GDM1 (cell line): ENCODE measurements around the gene LRRC36.
"Not testable (repeated sequence)": the region's sequence is repeated elsewhere in the genome, so short reads cannot be mapped to it uniquely, and the experiment has no call there.

ENCODE experiments used
- DNase-seq: peaks from one replicate; lab custom pipeline; 2025; lab: John Stamatoyannopoulos, UW

The LRRC36 gene

DNA sequence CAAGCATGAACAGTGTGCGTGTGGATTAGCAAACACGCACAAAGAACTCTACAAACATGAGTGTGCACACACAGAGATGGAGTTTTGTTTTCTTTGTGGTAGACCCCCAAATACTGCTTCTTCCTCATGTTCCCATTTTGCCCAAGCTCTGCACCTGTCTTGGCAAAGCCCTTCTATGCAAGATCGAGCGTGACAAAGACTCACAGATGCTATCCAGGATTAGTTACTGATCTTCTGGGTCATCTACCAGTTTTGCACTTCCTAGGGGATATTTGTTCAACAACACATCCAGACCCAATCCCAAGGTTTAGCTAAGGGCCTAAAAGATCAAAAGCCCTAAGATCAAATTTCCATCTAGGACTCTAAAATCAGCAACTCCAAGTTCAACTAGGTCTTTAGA lies 16.0 kb downstream of the LRRC36 start:
- no peak for DNase-seq

DNA sequence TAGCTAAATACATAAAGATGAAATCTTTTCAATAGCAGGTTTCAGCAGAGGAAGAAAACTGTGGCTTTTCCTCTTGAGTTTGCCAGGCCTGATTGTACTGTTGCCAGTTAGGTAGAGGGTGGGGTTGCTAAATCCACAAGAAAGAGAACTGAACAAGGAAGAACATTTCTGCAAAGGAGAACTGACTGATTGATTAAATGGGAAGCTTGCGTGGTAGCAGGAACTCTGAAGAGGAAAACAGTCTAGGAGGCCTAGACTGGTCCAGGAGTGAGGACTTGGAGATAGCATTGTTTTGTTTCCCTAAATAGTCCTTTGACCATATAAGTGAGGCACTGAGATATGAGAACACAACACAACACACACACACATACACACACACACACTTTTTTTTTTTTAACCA lies 18.8 kb downstream of the LRRC36 start:
- DNase-seq: no peak

GRCh38 chr16:67346341-67346740 lies 19.7 kb downstream of the LRRC36 start:
- DNase-seq: no peak

GRCh38 chr16:67349172-67349571 lies 22.6 kb downstream of the LRRC36 start:
- no peak for DNase-seq

GRCh38 chr16:67350324-67350723 lies 23.7 kb downstream of the LRRC36 start:
- no peak for DNase-seq

DNA sequence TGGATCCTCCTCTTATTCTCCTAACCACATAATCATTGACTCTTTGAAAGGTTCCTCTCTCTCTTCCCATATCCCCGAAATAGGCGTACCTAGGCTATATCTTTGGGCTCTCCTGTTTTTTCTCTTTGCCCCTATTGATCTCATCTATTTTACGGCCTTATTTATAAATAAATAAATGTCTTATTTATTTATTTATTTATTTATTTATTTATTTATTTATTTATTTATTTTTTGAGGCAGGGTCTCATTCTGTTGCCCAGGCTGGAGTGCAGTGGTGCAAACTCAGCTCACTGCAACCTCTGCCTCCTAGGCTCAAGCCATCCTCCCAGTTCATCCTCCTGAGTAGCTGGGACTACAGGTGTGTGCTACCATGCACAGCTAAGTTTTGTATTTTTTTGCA lies 25.8 kb downstream of the LRRC36 start:
- DNase-seq: not testable (repeated sequence)

DNA sequence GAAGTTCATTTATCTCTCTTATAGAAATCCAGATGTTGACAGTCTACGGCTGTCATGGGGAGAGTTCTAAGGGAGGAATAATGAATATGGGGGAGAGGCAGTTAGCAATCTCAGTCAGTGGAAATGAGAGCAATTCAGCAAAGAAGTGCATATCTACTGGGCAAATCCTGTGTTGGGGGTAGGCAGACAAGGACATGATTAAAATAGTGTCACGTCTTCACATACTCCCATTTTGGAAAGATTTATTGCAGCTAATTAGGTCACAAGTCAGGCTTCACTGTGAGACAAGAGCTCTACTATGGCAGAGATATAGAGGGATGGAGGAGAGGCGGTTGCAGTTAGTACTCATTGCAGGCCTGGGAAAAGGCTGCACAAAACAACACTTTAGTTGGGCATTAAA lies 29.8 kb downstream of the LRRC36 start:
- no peak for DNase-seq

DNA sequence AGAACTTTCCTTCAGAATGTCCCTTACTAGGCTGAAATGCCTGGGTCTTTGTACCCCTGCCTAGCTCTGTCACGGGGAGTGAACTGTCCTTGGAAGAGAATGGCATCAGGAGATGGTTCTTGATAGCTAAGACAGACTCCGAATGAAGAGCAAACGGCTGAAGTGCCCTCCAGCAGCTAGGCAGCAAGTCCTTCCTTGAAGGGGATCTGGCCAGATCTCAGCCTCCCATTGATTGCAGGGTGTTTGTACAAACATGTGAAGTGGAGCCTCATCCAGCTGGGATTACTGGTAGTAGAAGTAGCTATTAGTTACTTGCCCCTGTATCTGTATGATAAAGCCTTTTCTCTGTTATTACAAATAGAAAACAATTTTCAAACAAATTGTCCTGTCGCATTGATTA lies 30.9 kb downstream of the LRRC36 start:
- no peak for DNase-seq

GRCh38 chr16:67359540-67360269 lies 33.1 kb downstream of the LRRC36 start:
- not testable (repeated sequence) for DNase-seq

GRCh38 chr16:67361038-67361437 lies 34.4 kb downstream of the LRRC36 start:
- no peak for DNase-seq

DNA sequence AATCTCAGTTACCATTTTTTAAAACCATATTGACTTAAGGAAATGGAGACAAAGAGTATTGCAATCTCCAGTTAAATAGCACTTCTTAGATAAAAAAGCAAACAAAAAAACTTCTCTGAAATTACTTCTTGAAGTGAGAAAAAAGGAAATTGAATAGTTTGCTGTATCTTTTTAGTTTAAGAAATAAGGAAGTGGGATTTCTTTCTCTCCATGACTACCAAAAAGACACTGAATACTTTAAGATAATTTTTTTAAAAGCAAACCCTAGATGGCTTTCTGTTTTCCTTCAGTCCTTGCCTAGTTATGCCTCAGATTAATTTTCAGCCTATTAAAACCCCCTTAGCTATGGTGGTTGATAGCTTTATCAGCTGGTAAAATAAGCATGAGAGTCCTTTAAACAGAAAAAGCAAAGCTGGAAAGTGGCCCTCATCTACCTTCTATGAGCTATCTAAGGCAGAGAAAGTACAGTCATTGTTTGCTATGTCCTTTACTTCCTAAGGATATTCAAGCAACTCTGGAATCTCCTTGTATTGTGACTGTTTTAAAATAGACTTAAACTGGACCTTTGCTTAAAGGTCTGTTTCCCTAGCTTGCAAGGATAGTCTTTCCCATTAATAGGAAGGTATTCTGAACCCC lies 38.1 kb downstream of the LRRC36 start:
- no peak for DNase-seq

GRCh38 chr16:67370661-67371060 lies 44.0 kb downstream of the LRRC36 start:
- DNase-seq: no peak

DNA sequence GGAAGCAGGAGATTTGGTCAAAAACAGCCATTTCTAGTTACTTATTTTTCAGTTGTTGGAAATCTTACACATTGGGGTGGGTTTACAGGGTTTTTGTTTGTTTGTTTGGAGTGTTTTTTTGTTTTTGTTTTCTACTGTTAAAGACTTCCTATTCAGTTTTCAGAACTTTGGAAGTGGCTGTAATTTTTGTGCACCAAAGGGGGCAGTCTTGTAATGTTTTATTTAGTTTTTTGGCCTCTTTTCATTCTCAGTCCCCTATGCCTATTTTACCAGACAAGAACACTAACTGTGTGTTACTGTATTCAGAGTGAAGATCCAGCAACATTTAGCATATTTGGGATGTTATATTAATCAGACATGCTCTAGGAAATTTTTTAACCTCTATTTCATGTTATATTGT lies 46.0 kb downstream of the LRRC36 start:
- DNase-seq: no peak

DNA sequence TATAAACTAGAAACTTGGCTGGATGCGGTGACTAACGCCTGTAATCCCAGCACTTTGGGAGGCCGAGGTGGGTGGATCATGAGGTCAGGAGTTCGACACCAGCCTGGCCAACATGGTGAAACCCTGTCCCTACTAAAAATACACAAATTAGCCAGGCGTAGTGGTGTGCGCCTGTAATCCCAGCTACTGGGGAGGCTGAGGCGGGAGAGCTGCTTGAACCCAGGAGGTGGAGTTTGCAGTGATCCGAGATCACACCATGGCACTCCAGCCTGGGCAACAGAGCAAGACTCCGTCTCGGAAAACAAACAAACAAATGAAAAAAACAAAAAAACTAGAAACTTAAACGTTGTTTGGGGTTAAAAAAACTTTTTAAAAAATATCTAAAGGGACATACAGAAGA lies 49.4 kb downstream of the LRRC36 start:
- not testable (repeated sequence) for DNase-seq

GRCh38 chr16:67378642-67379041 lies 52.0 kb downstream of the LRRC36 start:
- DNase-seq: no peak

- DNase-seq: no peak
These were observed 56.7 kb downstream of the LRRC36 start for GRCh38 chr16:67383284-67383683.

GRCh38 chr16:67384778-67385510 lies 58.3 kb downstream of the LRRC36 start:
- no peak for DNase-seq

- no peak for DNase-seq
These were observed 60.3 kb downstream of the LRRC36 start for GRCh38 chr16:67386861-67387455.

DNA sequence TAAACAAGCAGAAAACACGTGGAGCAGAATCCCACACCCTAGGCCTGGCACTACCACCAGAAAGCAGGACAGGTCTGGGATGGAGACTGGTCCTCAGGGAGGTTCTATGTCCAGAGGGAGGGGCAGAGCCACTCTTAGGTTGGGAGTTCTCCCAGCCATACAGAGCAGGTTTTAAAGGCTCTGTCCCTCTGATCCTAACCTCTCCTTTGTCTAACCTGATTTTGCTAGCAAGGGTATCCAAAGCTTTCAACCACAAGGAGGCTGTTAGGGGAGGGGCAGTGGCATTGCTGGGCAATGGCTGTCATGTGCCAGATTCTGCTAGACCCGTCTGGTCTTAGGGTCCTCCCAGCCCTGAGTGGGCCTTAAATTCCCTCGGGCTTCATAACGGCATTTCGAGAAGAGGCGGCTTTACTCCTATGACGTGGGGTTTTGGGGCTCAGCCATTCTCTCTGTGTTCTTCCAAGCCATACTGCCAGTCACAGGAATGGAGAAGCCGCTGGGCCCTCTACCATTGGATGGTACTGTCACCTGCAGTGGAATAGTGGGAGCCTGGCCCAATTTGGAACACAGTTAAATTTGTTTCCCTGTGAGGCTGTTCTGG lies 61.0 kb downstream of the LRRC36 start:
- no peak for DNase-seq

- DNase-seq: no peak
These were observed 61.6 kb downstream of the LRRC36 start for GRCh38 chr16:67388191-67388590.

DNA sequence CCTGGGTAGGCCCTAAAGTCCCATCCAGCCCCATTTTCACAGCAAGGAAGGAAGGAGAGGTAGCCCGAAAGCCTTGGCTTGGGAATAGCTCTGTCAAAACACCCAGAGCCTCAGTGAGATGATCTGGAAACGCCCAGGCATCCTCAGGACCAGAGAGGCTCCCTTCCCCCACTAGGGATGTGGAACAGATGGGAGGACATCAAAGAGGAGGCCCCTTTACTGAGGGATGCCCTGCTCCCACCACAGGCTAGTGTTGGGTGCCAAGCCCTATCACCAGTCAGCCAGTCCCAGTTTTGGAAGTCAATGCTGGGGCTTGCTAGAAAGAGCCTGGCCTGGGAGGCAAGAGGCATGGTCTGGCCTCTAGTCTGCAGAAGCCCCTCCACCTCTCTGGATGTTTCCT lies 62.0 kb downstream of the LRRC36 start:
- no peak for DNase-seq
